HG03045 (cell line): ENCODE results near the gene LYPLA2.
"Not testable (repeated sequence)": the region's sequence is repeated elsewhere in the genome, so short reads cannot be mapped to it uniquely, and the experiment has no call there.

ENCODE experiments used
- ATAC-seq: cut with Tn5 transposase; IDR thresholded peaks from one replicate; pipeline ENCODE4 v1.9.1; 2021; ENCODE audit warnings: mild to moderate bottlenecking, moderate library complexity; ENCODE audit not compliant: unreplicated experiment

Gene LYPLA2

DNA sequence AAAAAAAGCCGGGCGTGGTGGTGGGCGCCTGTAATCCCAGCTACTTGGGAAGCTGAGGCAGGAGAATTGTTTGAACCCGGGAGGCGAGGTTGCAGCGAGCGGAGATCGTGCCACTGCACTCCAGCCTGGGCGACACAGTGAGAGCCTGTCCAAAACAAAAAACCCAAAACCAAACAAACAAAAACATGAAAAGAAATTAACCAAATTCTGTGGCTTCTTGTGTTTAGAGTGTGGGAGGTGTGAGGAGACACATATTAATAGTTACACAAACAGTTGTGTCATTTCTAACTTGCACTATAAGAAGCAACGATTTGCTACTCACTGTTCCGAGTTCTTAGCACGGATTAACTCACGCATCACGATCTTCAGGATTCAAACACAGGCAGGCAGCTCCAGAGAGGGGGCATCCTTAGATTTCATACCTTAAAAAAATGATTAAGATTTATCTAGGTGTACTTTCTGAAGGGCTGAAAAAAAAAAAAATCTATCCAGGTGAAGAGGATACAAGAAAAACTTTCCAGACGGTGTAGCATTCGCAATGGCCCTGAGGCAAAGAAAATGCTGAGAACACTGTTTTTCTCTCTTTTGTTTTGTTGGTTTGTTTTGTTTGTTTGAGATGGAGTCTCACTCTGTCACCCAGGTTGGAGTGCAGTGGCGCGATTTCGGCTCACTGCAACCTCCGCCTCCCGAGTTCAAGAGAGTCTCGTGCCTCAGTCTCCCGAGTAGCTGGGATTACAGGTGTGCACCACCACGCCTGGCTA, 35.0 kb downstream of the LYPLA2 start:
- ATAC-seq: peak; percentile 38

DNA sequence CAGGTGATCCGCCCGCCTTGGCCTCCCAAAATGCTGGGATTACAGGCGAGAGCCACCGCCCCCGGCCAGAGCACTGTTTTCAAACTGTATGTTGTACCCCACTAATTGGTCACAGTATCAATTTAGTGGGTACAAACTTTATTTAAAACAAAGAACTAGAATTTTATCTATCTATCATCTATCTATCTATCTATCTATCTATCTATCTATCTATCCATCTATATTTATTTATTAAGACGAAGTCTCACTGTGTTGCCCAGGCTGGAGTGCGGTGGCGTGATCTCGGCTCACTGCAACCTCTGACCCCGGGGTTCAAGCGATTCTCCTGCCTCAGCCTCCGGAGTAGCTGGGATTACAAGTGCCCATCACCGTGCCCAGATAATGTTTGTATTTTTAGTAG, 35.6 kb downstream of the LYPLA2 start:
- ATAC-seq: not testable (repeated sequence)

DNA sequence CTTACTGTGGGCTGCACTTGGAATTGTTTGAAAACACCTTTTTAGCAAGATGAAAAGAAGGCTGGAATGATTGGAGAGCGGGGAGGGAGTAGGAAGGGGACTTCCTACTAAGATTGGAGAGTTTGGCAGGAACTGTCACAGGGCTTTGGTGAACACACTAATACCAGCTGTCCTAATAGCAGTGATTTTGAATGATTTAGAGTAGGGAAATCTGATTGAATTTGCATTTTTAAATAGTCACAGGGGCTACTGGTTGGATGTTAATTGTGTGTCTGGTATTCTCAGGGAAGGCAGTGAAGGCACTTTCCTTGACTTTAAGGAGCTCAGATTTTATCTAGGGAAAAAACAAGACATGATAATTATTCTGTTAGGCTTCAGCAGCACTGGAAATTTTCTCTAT, 36.8 kb downstream of the LYPLA2 start:
- ATAC-seq: no peak

DNA sequence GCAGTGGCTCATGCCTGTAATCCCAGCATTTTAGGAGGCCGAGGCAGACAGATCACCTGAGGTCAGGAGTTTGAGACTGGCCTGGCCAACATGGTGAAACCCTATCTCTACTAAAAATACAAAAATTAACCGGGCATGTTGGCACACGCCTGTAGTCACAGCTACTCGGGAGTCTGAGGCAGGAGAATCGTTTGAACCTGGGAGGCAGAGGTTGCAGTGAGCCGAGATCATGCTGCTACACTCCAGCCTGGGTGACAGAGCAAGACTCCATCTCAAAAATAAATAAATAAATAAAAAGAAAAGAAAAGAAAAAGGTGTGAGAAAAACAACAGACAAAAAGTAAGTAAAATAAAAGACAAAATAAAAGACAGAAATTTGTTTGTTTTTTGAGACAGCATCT, 43.2 kb downstream of the LYPLA2 start:
- not testable (repeated sequence) for ATAC-seq

DNA sequence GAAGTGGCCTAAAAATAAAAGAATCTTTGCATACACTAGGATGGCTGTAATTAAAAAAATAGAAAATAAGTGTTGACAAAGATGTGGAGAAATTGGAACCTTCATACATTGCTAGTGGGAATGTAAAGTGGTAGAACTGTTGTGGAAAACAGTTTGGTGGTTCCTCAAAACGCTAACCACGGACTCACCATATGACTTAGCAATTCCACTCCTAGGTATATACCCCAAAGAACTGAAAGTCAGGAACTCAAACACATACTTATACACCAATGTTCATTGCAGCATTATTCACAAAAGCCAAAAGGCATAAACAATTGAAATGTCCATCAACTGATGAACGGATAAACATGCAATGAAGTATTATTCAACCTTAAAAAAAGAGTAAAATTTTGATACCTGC, 45.1 kb downstream of the LYPLA2 start:
- no peak for ATAC-seq

DNA sequence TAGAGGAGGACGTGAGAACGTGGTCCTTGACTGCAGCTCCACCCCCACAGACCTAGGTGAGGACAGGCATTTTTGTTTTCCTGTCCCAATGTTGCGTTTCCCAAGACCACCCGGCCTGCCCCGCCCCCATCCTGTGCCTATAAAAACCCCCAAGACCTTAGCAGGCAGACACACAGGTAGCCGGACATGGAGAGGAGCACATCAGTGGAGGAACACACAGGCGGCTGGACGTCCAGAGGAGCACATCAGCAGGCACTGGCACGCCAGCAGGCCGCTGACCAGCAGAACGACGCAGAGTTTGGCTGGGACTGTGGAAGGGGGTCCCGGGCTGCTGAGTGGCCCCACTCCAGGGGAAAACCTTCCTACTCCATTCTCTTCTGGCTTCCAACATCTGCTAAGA, 47.0 kb downstream of the LYPLA2 start:
- no peak for ATAC-seq

DNA sequence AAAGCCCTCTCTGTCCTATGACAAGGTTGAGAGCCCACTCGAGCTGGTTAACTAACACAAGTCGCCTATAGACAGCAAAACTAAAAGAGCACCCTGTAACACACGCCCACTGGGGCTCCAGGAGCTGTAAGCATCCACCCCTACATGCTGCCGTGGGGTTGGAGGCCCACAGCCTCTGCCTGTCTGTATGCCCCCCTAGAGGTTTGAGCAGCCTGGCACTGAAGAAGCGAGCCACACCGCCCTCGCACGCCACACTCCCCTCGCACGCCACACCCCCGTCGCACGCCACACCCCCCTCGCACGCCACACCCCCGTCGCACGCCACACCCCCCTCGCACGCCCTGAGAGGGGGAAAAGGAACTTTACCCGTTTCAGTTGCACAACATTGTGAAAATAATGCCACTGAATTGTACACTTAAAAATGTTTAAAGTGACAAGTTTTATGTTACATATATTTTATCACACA, 47.5 kb downstream of the LYPLA2 start:
- ATAC-seq: peak; percentile 65

DNA sequence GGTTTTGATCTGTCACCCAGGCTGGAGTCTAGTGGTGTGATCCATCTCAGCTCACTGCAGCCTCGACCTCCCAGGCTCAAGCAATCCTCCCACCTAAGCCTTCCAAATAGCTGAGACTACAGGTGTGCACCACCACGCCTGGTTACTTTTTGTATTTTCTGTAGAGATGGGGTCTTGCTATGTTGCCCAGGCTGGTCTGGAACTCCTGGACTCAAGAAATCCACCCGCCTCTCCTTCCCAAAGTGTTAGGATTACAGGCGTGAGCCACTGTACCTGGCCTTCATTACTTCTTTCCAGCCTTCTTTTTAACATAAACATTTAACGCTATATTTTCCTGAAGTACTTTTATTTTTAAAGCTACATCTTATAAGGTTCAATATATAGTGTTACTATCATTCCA, 52.7 kb downstream of the LYPLA2 start:
- ATAC-seq: no peak
